Measurements from ENCODE around the gene HYAL1. TPM values are rescaled to one million over a fixed set of nuclear protein-coding genes. Genes with fewer than 3 reads are reported as not detected.
A peak's percentile ranks its signal among the peaks of the same experiment; 100 is the strongest.
"Not testable (repeated sequence)": the region's sequence is repeated elsewhere in the genome, so short reads cannot be mapped to it uniquely, and the experiment has no call there.

Gene HYAL1
- total RNA-seq, 3 donors from 2014 or later: 3.5 to 16.1 (median 4.8) TPM

DNA sequence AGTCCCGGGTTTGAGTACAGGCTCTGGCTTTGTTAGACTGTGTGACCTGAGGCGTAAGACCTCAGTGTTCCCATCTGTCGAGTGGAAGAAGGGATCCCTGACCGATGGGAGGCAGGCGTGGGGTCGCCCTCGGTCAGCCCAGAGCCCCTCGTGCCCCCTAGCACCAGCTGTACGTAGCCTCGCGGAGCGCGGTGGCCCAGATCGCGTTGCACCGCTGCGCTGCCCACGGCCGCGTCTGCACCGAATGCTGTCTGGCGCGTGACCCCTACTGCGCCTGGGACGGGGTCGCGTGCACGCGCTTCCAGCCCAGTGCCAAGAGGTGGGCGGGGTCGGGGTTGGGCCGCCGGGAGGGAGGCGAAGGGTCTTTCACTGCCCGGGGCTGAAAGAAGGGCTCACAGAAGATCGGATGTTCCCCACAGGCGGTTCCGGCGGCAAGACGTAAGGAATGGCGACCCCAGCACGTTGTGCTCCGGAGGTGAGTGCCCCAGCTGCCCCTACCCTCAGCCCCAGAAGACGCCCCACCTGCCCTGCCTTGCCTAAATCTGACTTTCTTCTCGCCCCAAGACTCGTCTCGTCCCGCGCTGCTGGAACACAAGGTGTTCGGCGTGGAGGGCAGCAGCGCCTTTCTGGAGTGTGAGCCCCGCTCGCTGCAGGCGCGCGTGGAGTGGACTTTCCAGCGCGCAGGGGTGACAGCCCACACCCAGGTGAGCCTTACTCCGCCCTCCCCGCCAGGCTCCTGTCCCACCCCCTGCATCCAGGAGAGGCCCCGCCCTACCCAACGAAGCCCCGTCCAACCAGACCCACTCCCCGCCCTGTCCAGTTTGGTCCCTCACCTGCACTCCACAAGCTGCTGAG is 28.0 kb downstream of the HYAL1 start:
- no peak for DNase-seq (ENCODE audit: low spot score in 2 of 2)
- no peaks in the 10 kb centered on the region for H3K36me3 ChIP-seq
- H3K27ac ChIP-seq: no peak overlapping the region
- H3K4me3 ChIP-seq: no peak overlapping the region
- intact Hi-C loops (cut with DNase I; ENCODE audit: low total_unique reads): no loop called here
- no peak for TF ChIP-seq POLR2A (IDR thresholded peaks at IDR 0.05)
- TF ChIP-seq, protein P1, sequence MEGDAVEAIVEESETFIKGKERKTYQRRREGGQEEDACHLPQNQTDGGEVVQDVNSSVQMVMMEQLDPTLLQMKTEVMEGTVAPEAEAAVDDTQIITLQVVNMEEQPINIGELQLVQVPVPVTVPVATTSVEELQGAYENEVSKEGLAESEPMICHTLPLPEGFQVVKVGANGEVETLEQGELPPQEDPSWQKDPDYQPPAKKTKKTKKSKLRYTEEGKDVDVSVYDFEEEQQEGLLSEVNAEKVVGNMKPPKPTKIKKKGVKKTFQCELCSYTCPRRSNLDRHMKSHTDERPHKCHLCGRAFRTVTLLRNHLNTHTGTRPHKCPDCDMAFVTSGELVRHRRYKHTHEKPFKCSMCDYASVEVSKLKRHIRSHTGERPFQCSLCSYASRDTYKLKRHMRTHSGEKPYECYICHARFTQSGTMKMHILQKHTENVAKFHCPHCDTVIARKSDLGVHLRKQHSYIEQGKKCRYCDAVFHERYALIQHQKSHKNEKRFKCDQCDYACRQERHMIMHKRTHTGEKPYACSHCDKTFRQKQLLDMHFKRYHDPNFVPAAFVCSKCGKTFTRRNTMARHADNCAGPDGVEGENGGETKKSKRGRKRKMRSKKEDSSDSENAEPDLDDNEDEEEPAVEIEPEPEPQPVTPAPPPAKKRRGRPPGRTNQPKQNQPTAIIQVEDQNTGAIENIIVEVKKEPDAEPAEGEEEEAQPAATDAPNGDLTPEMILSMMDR (IDR thresholded peaks at IDR 0.05): no peak
- H3K4me1 ChIP-seq: no peaks in the 10 kb centered on the region
- H3K27me3 ChIP-seq: no peaks in the 10 kb centered on the region
- H3K9me3 ChIP-seq: no peaks in the 10 kb centered on the region

DNA sequence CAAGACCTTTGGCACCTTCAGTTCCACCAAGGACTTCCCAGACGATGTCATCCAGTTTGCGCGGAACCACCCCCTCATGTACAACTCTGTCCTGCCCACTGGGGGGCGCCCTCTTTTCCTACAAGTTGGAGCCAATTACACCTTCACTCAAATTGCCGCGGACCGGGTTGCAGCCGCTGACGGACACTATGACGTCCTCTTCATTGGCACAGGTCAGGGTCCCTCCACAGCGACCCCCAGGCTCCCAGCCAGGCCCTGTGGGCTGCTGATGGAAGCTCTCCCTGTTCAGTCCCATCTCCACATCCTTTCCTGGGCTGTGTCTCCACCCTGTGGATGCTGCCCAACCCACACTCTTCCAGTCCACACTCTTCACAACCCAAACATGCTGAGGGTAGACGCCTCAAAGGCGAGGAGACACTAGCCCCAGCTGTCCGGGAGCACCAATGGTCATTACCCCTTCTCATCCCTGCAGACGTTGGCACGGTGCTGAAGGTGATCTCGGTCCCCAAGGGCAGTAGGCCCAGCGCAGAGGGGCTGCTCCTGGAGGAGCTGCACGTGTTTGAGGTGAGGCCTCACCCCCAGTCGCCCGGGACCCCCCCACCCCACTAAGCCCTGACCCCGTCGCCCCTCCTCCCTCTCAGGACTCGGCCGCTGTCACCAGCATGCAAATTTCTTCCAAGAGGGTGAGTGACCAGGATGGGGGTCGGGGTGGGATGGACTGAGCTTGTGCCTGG is 28.8 kb downstream of the HYAL1 start:
- peak; percentile 53 to 76 for DNase-seq (ENCODE audit: low spot score in 2 of 2)
- intact Hi-C loops (cut with DNase I; ENCODE audit: low total_unique reads): no loop called here
- peaks cover 4 to 6% of the 10 kb centered on the region in 2 donors for H3K4me1 ChIP-seq

DNA sequence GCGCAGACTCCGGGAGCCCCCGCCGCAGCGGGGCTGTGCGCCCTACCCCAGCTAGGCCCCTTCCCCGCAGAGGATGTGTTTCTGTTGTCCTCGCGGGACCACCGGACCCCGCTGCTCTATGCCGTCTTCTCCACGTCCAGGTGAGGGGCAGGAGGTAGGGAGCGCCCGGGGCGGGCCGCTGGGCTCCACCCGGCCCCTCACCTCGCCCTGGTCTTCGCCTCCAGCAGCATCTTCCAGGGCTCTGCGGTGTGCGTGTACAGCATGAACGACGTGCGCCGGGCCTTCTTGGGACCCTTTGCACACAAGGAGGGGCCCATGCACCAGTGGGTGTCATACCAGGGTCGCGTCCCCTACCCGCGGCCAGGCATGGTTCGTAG is 29.7 kb downstream of the HYAL1 start:
- no peak for DNase-seq (ENCODE audit: low spot score in 2 of 2)
- peak overlapping the region; percentile 21 to 65 (median 47) for H3K4me3 ChIP-seq
- no peak overlapping the region for H3K27ac ChIP-seq
- peaks cover 12% of the 10 kb centered on the region in 2 donors for H3K4me1 ChIP-seq
- TF ChIP-seq POLR2A (IDR thresholded peaks at IDR 0.05): no peak
- TF ChIP-seq POLR2AphosphoS5 (IDR thresholded peaks at IDR 0.05): no peak
- TF ChIP-seq, protein P1 (IDR thresholded peaks at IDR 0.05): no peak
- H3K27me3 ChIP-seq: no peaks in the 10 kb centered on the region
- intact Hi-C loops (cut with DNase I; ENCODE audit: low total_unique reads): loop anchor here (2.0 kb wide), 1 partner anchor 47 kb away; no protein-coding TSS in a partner anchor
- no peaks in the 10 kb centered on the region for H3K9me3 ChIP-seq
- H3K36me3 ChIP-seq: no peaks in the 10 kb centered on the region

More for the DNA sequence above, 28.8 kb downstream of the HYAL1 start:
- TF ChIP-seq POLR2AphosphoS5 (IDR thresholded peaks at IDR 0.05) (no peak), POLR2A (IDR thresholded peaks at IDR 0.05) (no peak)
- TF ChIP-seq, protein P1 (IDR thresholded peaks at IDR 0.05): peak; percentile 66 to 74 (median 69)
- no peak overlapping the region for H3K27ac ChIP-seq
- H3K9me3 ChIP-seq: no peaks in the 10 kb centered on the region
- H3K36me3 ChIP-seq: no peaks in the 10 kb centered on the region
- H3K27me3 ChIP-seq: no peaks in the 10 kb centered on the region
- H3K4me3 ChIP-seq: peak overlapping the region in 1 of 3 donors; percentile 16

DNA sequence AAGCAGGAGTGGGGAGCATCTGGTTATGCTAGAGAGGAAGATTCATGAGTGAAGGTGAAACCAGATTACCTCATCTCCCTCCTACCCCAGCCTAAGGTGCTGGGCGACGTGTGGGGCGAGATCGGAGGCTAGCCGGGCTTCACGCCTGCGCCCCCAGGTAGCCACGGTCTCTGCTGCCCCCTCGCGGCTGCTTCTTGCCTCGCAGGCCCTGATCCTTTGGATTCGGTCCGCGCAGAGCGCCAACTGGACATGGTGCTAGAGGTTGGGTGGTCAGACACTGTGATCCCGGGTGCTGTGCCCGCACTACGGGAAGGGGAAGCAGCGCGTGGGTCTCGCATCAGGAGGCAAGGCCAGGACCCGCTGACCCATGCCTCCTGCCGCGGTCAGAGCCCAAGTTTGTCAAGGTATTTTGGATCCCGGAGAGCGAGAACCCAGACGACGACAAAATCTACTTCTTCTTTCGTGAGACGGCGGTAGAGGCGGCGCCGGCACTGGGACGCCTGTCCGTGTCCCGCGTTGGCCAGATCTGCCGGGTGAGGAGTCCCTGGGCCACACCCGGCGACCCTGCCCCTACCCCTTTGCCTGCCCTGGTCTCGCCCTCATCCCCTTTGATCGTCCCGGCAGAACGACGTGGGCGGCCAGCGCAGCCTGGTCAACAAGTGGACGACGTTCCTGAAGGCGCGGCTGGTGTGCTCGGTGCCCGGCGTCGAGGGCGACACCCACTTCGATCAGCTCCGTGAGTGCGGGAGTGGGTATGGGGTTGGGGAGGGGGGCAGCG is 30.3 kb downstream of the HYAL1 start:
- intact Hi-C loops (cut with DNase I; ENCODE audit: low total_unique reads): loop anchor here (2.0 kb wide), 1 partner anchor 46 kb away; no protein-coding TSS in a partner anchor
- Histone ChIP-seq H3K27ac (no peak overlapping the region), H3K27me3 (no peaks in the 10 kb centered on the region), H3K4me1 (peaks cover 17% of the 10 kb centered on the region in 2 donors), H3K9me3 (no peaks in the 10 kb centered on the region), H3K36me3 (no peaks in the 10 kb centered on the region), H3K4me3 (peak overlapping the region; percentile 21 to 65 (median 47))
- peak; percentile 76 to 92 for DNase-seq (ENCODE audit: low spot score in 2 of 2)
- TF ChIP-seq POLR2AphosphoS5 (IDR thresholded peaks at IDR 0.05) (peak; percentile 51 to 85 (median 77)), POLR2A (IDR thresholded peaks at IDR 0.05) (no peak)
- TF ChIP-seq, protein P1 (IDR thresholded peaks at IDR 0.05): peak; percentile 99 to 100 (median 99)

DNA sequence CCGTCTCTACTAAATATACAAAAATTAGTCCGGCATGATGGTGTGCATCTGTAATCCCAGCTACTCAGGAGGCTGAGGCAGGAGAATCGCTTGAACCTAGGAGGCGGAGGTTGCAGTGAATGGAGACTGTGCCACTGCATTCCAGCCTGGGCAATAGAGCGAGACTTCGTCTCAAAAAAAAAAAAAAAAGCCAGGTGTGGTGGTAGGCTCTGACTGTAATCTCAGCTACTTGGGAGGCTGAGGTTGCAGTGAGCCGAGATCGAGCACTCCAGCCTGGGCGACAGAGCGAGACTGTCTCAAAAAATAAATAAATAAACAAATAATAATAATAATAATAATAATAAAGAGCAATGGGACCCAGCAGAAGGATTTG is 30.9 kb downstream of the HYAL1 start:
- Histone ChIP-seq H3K4me1 (peaks cover 17 to 21% of the 10 kb centered on the region in 2 donors), H3K4me3 (peak overlapping the region in 1 of 3 donors; percentile 47)
- H3K36me3 ChIP-seq; H3K27ac ChIP-seq; H3K27me3 ChIP-seq; DNase-seq (ENCODE audit: low spot score in 2 of 2); H3K9me3 ChIP-seq: not testable (repeated sequence)
- intact Hi-C loops (cut with DNase I; ENCODE audit: low total_unique reads): loop anchor here (2.0 kb wide), 1 partner anchor 46 kb away; no protein-coding TSS in a partner anchor

Data from breast epithelium (tissue), 4 donors.